ENCODE measurements around the gene ADAM15.

Gene ADAM15

DNA sequence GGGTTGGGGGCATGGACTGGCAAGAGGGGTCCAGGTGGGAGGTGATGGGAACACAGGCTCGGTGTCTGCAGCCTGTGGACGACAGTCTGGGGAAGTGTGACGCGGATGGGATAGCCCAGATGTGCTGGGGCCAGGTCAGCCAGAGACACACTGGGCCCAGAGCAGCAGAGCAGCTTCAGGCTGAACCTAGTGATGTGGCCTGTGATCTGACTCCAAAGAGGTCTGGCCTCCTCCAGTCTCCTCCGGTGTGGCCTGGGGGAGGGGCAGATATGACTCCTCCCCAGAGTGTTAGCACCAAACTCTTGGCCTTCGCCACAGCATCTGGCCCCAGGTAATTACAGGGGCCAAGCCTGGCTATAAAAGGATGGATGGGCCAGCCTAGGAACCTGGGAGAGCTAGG lies 41.0 kb downstream of the ADAM15 start:
- no peak for DNase-seq

DNA sequence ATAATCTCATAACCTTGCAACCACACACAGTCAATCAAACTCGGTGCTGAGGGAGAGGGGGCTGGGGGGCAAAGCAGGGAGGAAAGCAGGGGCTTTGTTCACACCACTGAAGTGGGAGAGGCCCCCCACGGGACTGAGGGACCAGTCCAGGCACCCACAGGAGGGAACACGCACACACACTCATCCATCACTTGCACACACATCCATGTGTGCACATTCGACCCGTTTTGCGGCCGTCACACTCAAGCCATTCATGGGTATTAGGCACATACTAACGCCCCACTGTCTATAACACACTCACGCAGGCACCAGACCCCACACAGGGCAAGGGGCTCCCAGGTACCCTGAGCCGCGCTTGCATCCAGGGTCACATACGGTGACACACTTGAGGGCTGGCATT lies 41.5 kb downstream of the ADAM15 start:
- no peak for DNase-seq

DNA sequence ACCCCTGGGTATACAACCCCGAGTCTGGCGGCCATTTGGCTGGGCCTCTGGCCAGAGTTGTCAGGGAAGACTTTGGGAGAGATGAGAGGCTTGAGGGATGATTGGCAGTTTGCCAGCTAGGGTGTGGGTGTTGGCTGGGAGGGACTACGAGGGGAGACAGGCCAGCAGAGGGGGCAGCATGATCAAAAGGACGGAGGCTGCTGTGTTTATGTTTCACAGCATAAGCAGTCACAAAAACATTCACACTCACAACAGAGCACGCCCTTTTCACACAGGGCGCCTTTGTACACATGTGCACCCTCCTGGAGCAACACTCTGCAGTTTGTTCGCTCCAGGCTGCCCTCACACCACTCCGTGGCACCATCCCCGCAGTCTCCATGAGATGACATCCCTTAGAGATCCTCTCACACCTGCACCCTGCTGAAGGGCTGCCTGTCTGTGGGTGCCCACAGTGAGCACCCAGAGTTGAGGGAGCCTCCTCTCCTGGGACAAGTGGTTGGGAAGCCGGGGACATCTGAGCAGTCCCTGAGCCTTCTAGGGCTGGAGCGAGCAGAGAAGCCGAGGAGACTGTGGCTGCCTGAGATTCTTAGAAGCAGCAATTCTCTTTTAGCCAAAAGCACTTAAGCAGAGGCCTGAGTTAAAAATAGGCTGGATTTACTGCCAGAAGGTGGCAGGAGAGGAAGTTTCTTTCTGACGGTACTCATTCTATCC lies 43.0 kb downstream of the ADAM15 start:
- DNase-seq = no peak

DNA sequence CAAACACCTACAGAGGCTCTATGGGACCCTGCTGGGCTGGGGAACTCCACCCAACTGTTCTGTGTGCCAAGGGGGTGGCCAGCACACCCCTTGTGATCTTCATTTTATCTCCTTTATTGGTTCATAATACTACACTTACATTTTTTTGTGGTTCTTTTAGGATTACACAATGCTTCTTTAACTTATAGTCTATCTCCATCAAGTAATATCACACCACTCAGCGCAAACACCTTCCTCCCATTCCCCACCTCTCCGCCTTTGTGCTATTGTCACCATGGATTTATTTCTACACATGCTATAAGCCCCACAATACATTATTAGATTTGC lies 43.5 kb downstream of the ADAM15 start:
- DNase-seq = no peak

GRCh38 chr1:155099331-155099730 lies 48.2 kb downstream of the ADAM15 start:
- no peak for DNase-seq

- no peak for DNase-seq
Observed at GRCh38 chr1:155103325-155103724, 52.2 kb downstream of the ADAM15 start.

DNA sequence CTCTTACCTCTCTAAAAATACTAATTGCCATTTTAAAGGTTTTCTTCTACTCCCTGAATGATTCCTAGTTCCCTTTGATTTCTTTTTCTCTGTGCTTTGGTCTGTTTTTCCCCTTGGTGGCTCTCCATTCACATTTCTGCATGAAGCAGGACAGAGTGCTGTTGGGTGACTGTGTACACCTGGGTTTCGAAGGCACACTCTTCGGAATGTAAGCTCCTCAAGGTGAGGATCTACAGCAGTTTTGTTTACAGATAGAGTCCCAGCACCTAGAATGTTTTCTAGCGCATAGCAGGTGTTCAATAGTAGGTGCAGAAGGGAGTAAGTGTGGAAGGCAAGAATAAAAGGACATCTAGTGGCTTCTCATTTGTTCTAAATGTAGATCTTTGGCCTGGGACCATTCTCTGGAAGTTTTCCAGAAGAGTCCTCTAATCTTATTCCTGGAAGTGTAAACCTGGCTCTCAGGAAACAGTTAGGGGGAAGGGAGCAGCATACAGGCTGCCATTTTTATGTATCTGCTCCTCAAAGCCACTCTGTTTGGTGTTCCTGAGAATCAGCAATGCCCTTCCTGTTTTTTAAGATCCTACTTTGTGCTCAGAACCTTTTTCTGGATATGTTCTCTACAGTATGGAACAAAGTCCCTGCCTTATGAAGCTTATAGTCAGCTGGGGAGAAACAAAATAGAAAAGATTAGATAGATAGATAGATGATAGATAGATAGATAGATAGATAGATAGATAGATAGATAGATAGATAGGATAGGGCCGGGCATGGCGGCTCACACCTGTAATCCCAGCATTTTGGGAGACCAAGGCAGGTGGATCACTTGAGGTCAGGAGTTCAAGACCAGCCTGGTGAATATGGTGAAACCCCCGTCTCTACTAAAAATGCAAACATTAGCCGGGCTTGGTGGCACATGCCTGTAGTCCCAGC lies 53.8 kb downstream of the ADAM15 start:
- DNase-seq = no peak

DNA sequence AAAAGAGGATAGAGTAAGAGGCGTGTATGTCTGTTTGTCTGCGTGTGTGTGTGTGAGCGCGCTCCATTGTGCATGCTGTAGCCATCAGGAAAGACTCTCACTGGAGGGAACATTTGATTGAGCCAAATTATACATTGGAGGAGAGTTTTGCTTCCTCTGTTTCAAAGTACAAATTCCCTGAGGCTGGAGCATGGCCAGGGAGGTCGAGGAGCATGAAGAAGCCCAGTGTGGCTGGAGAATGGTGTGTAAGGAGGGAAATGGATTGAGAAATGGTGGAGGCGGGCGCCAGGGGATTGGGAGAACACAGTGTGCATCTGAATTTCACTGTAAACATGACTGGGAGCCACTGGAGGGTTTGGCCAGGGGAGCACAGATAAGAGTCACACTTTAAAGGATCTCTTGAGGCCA lies 54.5 kb downstream of the ADAM15 start:
- no peak for DNase-seq

GRCh38 chr1:155106862-155107261 lies 55.7 kb downstream of the ADAM15 start:
- DNase-seq = no peak

DNA sequence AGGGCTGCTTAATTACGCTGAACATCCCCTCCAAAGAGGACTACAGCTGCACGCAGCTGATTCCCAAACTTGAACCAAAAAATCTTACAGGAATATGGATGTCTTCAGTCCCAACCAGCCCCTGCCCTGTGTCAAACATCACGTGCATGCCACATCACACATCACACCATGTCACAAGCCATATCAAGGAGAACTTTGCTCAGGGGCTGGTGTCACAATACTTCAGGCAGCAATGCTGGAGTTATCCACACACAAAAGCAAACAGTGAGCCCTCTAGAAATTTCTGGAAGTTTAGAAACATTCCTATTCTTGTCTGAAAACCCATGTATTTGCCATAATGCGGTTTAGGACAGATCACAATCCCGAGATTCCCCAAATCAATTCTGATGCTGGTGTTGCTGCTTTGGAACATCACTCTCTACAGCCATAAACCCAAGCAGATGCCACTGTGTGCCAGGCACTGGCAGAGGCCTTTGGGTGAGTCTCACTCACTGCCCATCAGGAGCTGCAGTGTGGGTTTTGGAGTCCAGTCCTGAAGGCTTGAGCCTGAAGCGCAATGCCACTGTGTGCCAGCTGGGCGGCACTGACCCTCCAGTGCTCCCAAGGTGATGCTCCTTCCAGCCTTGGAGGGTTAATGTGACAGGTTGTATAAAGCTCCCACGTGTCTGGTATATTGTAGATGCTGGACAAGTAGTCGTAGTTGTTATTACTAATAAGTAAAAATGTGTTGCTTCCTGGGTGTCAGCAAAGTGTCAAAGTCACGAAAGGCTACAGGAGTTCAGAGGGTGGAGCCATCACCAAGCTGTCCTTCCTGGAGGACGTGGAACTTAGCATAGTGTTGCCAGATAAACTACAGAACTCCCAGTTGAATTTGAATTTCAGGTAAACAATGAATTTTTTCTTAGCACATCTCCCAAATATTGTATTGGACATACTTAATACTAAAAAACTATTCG lies 56.5 kb downstream of the ADAM15 start:
- no peak for DNase-seq

GRCh38 chr1:155108296-155108695 lies 57.2 kb downstream of the ADAM15 start:
- no peak for DNase-seq

DNA sequence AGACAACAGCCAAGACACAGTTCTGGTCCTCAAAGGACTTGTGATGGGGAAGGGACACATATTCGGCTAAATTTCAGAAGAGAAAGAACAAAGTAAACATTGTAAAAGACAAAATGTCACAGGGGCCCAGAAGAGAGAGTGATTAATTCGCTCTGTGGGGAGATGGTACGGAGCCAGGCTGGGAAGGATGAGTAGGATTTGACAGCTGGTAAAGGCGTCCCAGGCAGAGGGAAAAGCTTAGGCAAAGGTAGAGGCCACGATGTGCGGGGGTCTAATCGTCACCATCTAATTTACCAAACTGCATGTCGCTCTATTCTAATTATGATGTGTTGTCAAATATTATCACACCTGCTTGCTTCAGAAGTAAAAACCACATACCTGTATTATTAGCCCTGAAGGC lies 59.3 kb downstream of the ADAM15 start:
- no peak for DNase-seq

- no peak for DNase-seq
Observed at GRCh38 chr1:155110826-155111225, 59.7 kb downstream of the ADAM15 start.
